HEK293 (cell line): Measurements from ENCODE around the gene OTOP3.

Experiments used
- CTCF ChIA-PET: fragments of 350-600 bp; formaldehyde crosslinking; extraction: SDS; loops from one replicate; lab custom pipeline; 2021; ENCODE audit warnings: antibody characterized with exemption; lab: Yijun Ruan, JAX
- POLR2A ChIA-PET: fragments of 300-600 bp; formaldehyde crosslinking; extraction: SDS; loops from one replicate; lab custom pipeline; 2020; ENCODE audit warnings: antibody characterized with exemption, inconsistent platforms; lab: Yijun Ruan, JAX
- H3K27ac ChIP-seq: fragments of 200-500 bp; sonication (Bioruptor generic); 2 replicates; pipeline ENCODE4 v1.5.1; 2014; ENCODE audit warnings: low read depth, low read length, control low read depth, inconsistent platforms; ENCODE audit errors: extremely low read depth
- H3K36me3 ChIP-seq, 2 experiments: fragments of 200-500 bp in 1 of 2; sonication (Bioruptor generic) in 1 of 2; 1 replicate in 1 of 2; 2 replicates in 1 of 2; pipeline ENCODE4 v1.5.1; 2014 to 2017; ENCODE audit warnings: inconsistent platforms in 2 of 2, low read length in 2 of 2; ENCODE audit not compliant: control insufficient read depth in 2 of 2, insufficient read depth in 1 of 2
- H3K4me1 ChIP-seq: fragments of 200-500 bp; sonication (Bioruptor generic); 2 replicates; pipeline ENCODE4 v1.5.1; 2014; ENCODE audit warnings: mild to moderate bottlenecking, low read length, inconsistent platforms; ENCODE audit not compliant: control insufficient read depth, insufficient read depth
- H3K4me3 ChIP-seq: 2 replicates; pipeline ENCODE4 v1.5.1; 2011; ENCODE audit warnings: low read depth, mild to moderate bottlenecking, control low read depth, low read length, moderate library complexity
- H3K9me3 ChIP-seq: fragments of 200-500 bp; sonication (Bioruptor generic); 2 replicates; pipeline ENCODE4 v1.5.1; 2014; ENCODE audit warnings: low read depth, low read length, inconsistent platforms; ENCODE audit not compliant: control insufficient read depth, insufficient read depth
- ZIC2 ChIP-seq: fragments of 450-650 bp; formaldehyde crosslinking; IDR thresholded peaks from 2 replicates; pipeline ENCODE4 v1.5.1; 2016; ENCODE audit warnings: missing biosample characterization, missing genetic modification characterization
- ZNF132 ChIP-seq: fragments of 450-650 bp; formaldehyde crosslinking; IDR thresholded peaks from 2 replicates; pipeline ENCODE4 v1.5.1; 2017; ENCODE audit warnings: missing biosample characterization, missing genetic modification characterization, borderline replicate concordance
- ZNF23 ChIP-seq: fragments of 450-650 bp; formaldehyde crosslinking; IDR thresholded peaks from 2 replicates; pipeline ENCODE4 v1.5.1; 2016; ENCODE audit warnings: missing biosample characterization, missing genetic modification characterization, borderline replicate concordance
- ZNF239 ChIP-seq: fragments of 450-650 bp; formaldehyde crosslinking; IDR thresholded peaks from 2 replicates; pipeline ENCODE4 v1.5.1; 2016; ENCODE audit warnings: missing biosample characterization, missing genetic modification characterization
- ZNF354C ChIP-seq: fragments of 450-650 bp; formaldehyde crosslinking; IDR thresholded peaks from 2 replicates; pipeline ENCODE4 v1.5.1; 2016; ENCODE audit warnings: missing biosample characterization, missing genetic modification characterization, low read depth, borderline replicate concordance
- ZNF366 ChIP-seq: fragments of 450-650 bp; formaldehyde crosslinking; conservative IDR thresholded peaks from 2 replicates; pipeline ENCODE4 v1.5.1; 2016; ENCODE audit warnings: missing biosample characterization, missing genetic modification characterization
- ZNF473 ChIP-seq: fragments of 450-650 bp; formaldehyde crosslinking; IDR thresholded peaks from 2 replicates; pipeline ENCODE4 v1.5.1; 2017; ENCODE audit warnings: missing biosample characterization, missing genetic modification characterization
- ZNF514 ChIP-seq: fragments of 450-650 bp; formaldehyde crosslinking; IDR thresholded peaks from 2 replicates; pipeline ENCODE4 v1.5.1; 2016; ENCODE audit warnings: missing biosample characterization, missing genetic modification characterization
- ZNF837 ChIP-seq: fragments of 450-650 bp; formaldehyde crosslinking; IDR thresholded peaks from 2 replicates; pipeline ENCODE4 v1.5.1; 2016; ENCODE audit warnings: missing biosample characterization, missing genetic modification characterization
- TF ChIP-seq, protein P1 (sequence below): fragments of 450-650 bp; formaldehyde crosslinking; IDR thresholded peaks from 2 replicates; pipeline ENCODE4 v1.5.1; 2016; ENCODE audit warnings: missing biosample characterization, missing genetic modification characterization
- TF ChIP-seq, protein P2 (sequence below): fragments of 450-650 bp; formaldehyde crosslinking; IDR thresholded peaks from 2 replicates; pipeline ENCODE4 v1.5.1; 2016; ENCODE audit warnings: missing biosample characterization, missing genetic modification characterization
- TF ChIP-seq, protein P3 (sequence below): fragments of 450-650 bp; formaldehyde crosslinking; IDR thresholded peaks from 2 replicates; pipeline ENCODE4 v1.5.1; 2017; ENCODE audit warnings: missing biosample characterization, missing genetic modification characterization
- TF ChIP-seq, protein P4 (sequence below): fragments of 450-650 bp; formaldehyde crosslinking; IDR thresholded peaks from 2 replicates; pipeline ENCODE4 v1.5.1; 2016; ENCODE audit warnings: missing biosample characterization, missing genetic modification characterization

OTOP3 gene

DNA sequence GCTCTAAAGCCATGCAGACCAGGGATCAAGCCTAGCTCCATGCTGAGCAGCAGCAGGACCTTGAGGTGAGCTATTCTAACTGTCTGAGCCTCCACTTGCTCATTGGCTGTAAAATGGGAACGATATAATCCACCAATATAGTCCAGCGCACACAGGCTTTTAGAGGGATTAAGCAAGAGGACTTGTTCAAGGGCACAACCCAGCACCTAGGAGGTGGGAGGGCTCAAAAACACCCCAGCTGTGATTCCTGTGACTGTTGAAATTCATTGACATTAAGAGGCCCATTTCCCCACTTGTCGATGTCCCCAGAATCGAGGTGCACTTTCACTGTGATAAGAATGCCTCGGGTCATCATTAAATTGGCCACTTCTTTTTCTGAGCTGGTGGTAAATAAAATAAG, 16.8 kb upstream of the OTOP3 start:
- H3K36me3 ChIP-seq = peaks cover 0 to 5% of the 10 kb centered on the region in 2 experiments; a peak in 1 of 3 replicates
- ChIA-PET POLR2A (interaction anchor here (1.7 kb wide), 1 partner anchor 46 kb away, joined by 6 read pairs; no protein-coding TSS in a partner anchor), CTCF (interaction anchor here (0.6 to 1.4 kb wide), 4 partner anchors 32 to 56 kb away, joined by 3 to 6 read pairs (median 4); no protein-coding TSS in a partner anchor)
- H3K4me3 ChIP-seq = no peak overlapping the region
- H3K27ac ChIP-seq = no peak overlapping the region
- TF ChIP-seq ZNF514 (tag by site-specific recombination) (no peak), ZIC2 (tag by site-specific recombination) (peak; percentile 69)
- H3K9me3 ChIP-seq = no peaks in the 10 kb centered on the region
- no peaks in the 10 kb centered on the region for H3K4me1 ChIP-seq

DNA sequence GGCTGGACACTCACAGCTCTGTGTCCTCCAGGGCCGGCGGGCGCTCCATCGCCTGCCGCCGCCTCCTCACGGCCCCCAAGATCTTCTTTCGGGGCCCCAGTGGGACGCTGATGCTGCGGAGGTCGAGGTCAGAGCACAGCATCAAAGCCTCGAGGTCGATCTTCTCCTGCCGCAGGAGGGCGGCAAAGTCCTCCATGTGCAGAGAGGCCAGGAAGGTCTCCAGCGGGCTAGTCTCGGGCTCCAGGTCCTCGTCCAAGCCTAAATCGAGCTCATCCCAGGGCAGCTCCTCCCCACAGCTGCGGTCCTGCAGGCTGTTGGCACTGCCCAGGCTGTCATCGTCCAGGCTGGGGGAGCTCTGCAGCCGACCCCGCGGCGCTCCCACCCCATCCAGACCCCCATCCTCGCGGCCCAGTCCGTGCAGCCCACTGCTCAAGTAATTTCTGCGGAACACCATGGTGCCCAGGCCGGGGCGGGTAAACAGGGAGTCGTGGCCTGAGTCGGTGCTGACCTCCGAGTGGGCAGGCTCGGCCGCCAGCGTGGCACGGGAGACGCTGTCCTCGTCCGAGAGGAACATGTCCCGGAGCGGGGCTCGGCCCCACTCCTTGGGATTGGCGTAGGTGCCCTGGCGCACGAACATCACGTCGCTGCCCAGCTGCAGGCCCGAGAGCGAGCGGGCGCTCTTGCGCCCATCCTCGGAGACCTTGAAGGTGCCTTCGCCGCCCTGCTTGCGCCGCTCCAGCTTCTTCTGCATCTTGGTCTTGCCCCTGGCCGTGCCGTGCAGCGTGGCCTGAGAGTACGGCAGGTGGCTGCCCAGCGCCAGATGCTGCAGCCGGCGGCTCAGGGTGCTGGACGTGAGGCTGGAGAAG, 16.0 kb upstream of the OTOP3 start:
- ChIA-PET CTCF (interaction anchor here (0.6 to 6.3 kb wide), 5 partner anchors 32 to 248 kb away, joined by 3 to 69 read pairs (median 6); no protein-coding TSS in a partner anchor), POLR2A (interaction anchor here (1.7 kb wide), 1 partner anchor 47 kb away, joined by 6 read pairs; no protein-coding TSS in a partner anchor)
- H3K4me1 ChIP-seq = no peaks in the 10 kb centered on the region
- peaks cover 0 to 5% of the 10 kb centered on the region in 2 experiments; a peak in 1 of 3 replicates for H3K36me3 ChIP-seq
- H3K9me3 ChIP-seq = no peaks in the 10 kb centered on the region
- no peak overlapping the region for H3K27ac ChIP-seq
- TF ChIP-seq ZNF23 (tag by site-specific recombination) = no peak
- TF ChIP-seq, protein P1, sequence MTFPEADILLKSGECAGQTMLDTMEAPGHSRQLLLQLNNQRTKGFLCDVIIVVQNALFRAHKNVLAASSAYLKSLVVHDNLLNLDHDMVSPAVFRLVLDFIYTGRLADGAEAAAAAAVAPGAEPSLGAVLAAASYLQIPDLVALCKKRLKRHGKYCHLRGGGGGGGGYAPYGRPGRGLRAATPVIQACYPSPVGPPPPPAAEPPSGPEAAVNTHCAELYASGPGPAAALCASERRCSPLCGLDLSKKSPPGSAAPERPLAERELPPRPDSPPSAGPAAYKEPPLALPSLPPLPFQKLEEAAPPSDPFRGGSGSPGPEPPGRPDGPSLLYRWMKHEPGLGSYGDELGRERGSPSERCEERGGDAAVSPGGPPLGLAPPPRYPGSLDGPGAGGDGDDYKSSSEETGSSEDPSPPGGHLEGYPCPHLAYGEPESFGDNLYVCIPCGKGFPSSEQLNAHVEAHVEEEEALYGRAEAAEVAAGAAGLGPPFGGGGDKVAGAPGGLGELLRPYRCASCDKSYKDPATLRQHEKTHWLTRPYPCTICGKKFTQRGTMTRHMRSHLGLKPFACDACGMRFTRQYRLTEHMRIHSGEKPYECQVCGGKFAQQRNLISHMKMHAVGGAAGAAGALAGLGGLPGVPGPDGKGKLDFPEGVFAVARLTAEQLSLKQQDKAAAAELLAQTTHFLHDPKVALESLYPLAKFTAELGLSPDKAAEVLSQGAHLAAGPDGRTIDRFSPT (tag by site-specific recombination) = 0 out of 2 replicates have a peak, but pooled peaks have one; percentile 19
- TF ChIP-seq, protein P2, sequence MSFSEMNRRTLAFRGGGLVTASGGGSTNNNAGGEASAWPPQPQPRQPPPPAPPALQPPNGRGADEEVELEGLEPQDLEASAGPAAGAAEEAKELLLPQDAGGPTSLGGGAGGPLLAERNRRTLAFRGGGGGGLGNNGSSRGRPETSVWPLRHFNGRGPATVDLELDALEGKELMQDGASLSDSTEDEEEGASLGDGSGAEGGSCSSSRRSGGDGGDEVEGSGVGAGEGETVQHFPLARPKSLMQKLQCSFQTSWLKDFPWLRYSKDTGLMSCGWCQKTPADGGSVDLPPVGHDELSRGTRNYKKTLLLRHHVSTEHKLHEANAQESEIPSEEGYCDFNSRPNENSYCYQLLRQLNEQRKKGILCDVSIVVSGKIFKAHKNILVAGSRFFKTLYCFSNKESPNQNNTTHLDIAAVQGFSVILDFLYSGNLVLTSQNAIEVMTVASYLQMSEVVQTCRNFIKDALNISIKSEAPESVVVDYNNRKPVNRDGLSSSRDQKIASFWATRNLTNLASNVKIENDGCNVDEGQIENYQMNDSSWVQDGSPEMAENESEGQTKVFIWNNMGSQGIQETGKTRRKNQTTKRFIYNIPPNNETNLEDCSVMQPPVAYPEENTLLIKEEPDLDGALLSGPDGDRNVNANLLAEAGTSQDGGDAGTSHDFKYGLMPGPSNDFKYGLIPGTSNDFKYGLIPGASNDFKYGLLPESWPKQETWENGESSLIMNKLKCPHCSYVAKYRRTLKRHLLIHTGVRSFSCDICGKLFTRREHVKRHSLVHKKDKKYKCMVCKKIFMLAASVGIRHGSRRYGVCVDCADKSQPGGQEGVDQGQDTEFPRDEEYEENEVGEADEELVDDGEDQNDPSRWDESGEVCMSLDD (tag by site-specific recombination) = no peak
- TF ChIP-seq ZNF366 = no peak
- TF ChIP-seq, all 188 proteins: peak for 1
- no peak overlapping the region for H3K4me3 ChIP-seq

DNA sequence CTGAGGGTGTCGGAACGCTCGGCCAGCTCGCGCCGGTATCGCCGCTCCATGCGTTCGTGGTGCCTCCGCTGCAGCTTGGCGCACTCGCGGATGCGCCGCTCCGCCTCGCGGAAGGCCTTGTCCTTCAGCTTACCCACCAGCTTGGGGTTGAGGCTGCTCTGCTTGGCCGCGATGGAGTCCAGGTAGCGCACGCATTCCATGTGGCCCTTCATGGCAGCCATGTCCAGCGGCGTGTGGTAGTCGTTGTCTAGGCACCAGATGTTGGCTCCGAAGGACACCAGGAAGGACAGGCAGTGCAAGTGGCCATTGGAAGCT, 15.4 kb upstream of the OTOP3 start:
- peaks cover 0 to 5% of the 10 kb centered on the region in 2 experiments; a peak in 1 of 3 replicates for H3K36me3 ChIP-seq
- H3K27ac ChIP-seq = no peak overlapping the region
- no peaks in the 10 kb centered on the region for H3K4me1 ChIP-seq
- TF ChIP-seq ZNF132 (no peak), ZNF473 (no peak), ZNF837 (tag by site-specific recombination) (no peak), ZNF239 (no peak), ZNF354C (tag by site-specific recombination) (no peak)
- TF ChIP-seq, protein P3, sequence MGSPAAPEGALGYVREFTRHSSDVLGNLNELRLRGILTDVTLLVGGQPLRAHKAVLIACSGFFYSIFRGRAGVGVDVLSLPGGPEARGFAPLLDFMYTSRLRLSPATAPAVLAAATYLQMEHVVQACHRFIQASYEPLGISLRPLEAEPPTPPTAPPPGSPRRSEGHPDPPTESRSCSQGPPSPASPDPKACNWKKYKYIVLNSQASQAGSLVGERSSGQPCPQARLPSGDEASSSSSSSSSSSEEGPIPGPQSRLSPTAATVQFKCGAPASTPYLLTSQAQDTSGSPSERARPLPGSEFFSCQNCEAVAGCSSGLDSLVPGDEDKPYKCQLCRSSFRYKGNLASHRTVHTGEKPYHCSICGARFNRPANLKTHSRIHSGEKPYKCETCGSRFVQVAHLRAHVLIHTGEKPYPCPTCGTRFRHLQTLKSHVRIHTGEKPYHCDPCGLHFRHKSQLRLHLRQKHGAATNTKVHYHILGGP (tag by site-specific recombination) = no peak
- TF ChIP-seq, protein P4, sequence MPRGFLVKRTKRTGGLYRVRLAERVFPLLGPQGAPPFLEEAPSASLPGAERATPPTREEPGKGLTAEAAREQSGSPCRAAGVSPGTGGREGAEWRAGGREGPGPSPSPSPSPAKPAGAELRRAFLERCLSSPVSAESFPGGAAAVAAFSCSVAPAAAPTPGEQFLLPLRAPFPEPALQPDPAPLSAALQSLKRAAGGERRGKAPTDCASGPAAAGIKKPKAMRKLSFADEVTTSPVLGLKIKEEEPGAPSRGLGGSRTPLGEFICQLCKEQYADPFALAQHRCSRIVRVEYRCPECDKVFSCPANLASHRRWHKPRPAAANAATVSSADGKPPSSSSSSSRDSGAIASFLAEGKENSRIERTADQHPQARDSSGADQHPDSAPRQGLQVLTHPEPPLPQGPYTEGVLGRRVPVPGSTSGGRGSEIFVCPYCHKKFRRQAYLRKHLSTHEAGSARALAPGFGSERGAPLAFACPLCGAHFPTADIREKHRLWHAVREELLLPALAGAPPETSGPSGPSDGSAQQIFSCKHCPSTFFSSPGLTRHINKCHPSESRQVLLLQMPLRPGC (tag by site-specific recombination) = no peak
- H3K9me3 ChIP-seq = no peaks in the 10 kb centered on the region
- POLR2A ChIA-PET = interaction anchor here (1.6 kb wide), 1 partner anchor 47 kb away, joined by 3 read pairs; the partner anchor contains the start of gene FDXR
- no peak overlapping the region for H3K4me3 ChIP-seq
- CTCF ChIA-PET = interaction anchor here (0.9 to 6.3 kb wide), 3 partner anchors 37 to 247 kb away, joined by 4 to 69 read pairs (median 6); no protein-coding TSS in a partner anchor
